NCI-H2227 treated with DMSO at 0.1 percent for 48 hours (cell line): Measurements from ENCODE around the gene RPH3AL.
A peak's percentile ranks its signal among the peaks of the same experiment; 100 is the strongest.
"Not testable (repeated sequence)": the region's sequence is repeated elsewhere in the genome, so short reads cannot be mapped to it uniquely, and the experiment has no call there.

Source experiments
- DNase-seq: peaks from one replicate; lab custom pipeline; 2025; lab: John Stamatoyannopoulos, UW

Gene RPH3AL

DNA sequence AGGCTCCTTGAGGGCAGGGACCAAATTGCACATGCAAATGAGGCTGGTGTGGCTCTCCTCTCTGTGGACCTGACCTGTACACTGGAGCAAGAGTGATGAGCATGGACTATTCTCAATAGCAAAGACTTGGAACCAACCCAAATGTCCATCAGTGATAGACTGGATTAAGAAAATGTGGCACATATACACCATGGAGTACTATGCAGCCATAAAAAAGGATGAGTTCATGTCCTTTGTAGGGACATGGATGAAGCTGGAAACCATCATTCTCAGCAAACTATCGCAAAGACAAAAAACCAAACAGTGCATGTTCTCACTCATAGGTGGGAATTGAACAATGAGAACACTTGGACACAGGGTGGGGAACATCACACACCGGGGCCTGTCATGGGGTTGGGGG is 128.0 kb downstream of the RPH3AL start:
- DNase-seq = not testable (repeated sequence)

DNA sequence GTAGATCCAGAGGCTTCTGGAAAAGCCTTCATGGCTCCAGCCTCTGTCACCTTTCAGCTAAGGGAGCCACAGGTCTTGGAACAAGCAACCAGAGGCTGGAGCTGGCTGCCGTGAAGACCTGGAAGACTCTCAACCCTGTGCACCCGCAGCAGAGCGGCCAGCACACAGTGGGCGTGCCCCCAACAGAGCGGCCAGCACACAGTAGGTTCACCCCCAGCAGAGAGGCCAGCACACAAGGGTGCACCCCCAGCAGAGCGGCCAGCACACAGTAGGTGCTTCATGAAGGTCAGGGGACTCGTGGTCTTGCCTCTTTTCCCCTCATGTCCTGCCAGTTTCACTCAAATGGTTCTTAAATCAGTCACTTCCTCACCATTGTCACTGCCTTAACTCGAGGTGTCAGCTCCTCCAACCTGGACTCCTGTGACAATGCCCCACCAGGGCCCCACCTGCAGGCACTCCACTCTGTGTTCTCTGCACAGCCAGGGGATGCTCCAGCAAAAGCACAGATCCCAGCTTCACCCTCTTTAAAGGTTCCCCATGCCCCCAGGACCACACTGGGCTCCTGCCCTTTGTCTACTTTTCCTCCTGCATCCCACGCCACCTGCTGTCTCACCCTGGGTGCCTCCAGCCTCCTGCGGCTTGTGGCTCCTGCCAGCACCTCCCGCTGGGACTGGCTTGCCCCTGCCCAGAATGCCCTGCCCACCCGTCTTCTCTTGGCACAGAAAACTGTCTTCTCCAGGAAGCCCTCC is 128.7 kb downstream of the RPH3AL start:
- DNase-seq = no peak

DNA sequence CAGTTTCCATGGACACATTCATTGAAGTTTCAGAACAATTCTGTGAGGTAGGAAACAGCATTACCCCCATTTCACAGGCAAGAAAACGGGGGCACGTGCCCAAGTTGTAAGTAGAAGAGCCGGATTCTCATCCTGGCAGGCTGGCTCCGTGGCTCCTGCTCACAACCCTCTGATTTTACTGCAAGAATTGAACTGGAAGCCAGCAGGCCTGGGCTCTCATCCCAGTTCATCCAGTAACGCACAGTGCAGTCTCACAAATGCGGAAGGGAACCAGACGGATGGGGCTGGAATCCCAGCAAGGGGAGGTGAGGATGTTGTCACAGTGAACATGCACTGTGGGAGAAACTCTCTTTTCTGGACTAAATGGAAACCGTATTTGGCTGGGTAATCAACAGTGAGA is 130.4 kb downstream of the RPH3AL start:
- no peak for DNase-seq

DNA sequence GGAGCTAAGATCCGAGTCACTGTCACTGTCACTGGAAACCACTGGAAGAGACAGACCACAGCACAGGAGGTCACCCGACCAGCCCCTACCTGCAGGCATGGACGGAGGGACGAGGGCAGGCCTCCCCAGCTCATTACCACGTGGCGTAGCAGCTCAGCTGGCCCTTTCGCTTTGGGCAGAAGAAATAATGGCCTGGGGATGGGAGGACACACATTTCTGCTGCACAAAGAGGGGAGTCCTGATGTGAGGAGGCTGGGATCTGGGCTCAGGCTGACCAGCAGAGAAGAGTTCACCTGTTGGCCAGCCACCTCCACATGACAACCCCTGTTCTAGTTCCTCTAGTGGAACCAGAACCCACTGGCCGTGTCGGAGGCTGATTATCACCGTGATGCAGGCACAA is 132.9 kb downstream of the RPH3AL start:
- DNase-seq = no peak

DNA sequence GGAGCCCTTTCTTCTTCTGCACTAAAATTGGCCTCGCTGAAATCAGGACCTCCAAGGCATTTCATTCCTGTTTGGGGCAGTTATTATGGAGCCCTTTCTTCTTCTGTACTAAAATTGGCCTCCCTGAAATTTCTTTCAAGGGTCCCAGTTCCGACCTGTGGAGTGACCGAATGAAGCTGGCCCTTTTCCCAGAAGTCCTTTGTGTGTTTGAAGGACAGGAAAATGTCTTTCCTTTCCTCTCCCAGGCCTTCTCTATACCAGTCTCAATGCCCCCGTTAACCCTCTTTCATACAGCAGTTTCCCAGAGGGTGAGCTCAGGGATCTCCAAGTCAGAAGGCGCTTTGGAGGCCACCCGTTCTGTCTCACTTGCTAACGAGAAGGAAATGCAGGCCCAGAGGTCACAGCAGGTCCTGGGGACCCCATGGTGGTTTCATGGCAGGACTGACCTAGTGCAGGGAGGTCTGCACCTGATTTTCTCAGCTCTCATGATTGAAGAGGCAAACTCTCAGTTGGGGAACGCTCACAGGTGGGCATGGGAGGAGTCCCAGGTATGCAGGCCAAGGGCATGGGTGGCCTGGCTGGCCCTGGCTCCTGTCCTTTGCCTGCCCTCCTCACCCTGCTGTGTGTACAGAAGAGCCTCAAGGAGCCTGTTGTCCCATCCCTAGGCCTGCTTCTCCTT is 134.0 kb downstream of the RPH3AL start:
- no peak for DNase-seq

DNA sequence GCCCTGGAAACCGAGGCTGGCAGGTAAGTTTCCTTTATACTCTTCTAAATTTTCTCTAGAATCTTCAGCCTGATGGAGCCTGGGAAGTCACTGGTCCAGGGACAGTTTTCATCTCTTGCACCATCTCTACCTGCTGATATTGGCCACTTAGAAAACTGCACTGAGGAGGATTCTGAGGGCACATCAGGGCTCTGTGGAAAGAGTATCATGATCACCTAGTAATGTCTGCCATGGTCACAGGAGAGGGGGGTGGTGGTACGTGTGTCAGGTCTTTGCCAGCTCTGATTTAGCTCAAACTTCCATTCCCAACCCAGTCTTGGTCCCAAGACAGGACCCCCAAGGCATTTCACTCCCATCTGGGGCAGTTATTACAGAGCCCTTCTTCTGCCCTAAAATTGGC is 136.0 kb downstream of the RPH3AL start:
- no peak for DNase-seq

DNA sequence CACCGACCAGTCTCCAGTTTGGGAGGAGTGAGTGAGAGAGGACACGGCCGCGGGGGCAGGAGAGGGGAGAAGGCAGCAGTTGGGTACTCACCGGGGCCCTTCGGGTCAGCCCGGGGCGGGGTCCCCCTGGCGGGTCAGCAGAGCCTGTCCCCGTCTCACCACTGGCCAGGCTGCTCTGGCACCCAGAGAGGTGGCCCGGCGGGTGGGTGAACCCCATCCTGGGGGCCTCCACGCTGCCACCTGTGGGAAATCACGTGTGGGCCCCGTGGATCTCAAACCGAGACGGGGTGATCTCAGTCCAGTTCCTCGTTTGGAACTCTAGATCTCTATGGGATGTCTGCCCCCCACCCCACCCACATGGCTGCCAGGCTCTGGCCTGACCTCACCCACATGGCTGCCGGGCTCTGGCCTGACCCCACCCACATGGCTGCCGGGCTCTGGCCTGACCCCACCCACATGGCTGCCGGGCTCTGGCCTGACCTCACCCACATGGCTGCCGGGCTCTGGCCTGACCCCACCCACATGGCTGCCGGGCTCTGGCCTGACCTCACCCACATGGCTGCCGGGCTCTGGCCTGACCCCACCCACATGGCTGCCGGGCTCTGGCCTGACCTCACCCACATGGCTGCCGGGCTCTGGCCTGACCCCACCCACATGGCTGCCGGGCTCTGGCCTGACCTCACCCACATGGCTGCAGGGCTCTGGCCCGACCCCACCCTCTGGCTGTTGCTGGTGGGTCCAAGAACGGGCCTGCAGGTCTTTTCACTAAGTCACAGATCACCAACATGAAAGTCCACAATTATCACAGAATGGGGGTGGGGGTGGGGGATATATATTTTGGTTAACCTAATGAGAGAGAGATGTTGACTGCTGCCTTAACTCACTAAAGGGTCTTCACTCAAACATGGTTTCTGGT is 136.8 kb downstream of the RPH3AL start:
- not testable (repeated sequence) for DNase-seq

DNA sequence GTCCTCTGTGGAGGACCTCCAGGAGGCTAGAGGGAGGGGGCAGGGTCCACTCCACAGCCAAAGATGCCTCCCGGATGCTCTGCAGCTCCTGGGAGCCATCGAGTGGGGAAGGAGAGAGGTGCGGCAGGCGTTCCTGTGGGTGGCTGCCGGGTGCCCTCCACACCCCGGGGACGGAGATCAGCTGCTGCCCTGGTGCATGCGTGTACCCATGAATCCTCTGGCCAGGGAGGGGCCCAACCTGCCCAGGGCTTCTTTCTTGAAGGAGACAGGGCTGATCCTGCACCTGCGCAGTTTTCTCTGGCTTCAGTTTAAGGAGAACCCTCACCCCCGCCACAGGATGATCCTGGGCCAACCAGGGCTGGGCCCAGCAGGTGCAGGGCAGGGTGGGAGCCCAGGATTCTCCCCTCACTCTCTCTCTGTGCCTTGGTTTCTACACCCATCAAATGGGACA is 137.7 kb downstream of the RPH3AL start:
- no peak for DNase-seq

DNA sequence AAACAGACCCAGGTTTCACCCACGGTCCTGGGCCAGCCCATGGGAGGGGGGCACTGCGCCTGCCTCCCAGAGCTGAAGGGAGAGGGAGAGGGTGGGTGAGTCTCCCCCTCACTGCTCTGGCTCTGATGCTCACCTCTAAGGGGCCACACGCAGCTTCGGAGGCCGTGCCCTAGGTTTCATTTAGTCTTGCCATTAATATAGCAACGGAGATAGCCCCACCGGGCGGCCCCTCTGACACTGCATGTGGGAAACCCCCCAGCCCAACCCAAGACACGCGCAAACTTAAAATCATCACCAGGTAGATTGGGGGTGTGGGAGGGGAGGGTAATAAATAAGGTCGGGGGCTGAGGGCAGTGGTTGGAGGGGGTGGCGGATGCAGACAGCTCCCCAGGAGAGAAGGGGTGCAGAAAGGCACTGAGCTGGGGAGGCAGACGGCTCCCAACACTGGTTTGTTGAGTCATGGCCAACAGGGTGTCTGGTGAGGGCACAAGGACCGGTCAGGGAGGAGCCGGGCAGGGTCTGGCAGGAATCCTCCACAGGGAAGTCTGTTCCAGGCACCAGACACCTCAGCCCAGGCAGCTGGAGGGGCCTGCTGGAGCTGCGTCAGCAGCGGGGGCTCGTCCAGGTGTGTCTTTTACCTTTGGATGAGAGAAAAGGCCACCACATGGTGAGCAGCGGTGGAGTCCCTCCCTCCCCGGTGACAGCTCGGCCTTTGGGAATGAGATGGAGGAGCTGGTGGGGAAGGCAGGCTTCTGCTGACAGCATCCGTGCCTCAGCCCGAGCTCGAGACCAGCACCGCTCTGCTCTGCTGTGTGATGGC is 139.1 kb downstream of the RPH3AL start:
- no peak for DNase-seq

DNA sequence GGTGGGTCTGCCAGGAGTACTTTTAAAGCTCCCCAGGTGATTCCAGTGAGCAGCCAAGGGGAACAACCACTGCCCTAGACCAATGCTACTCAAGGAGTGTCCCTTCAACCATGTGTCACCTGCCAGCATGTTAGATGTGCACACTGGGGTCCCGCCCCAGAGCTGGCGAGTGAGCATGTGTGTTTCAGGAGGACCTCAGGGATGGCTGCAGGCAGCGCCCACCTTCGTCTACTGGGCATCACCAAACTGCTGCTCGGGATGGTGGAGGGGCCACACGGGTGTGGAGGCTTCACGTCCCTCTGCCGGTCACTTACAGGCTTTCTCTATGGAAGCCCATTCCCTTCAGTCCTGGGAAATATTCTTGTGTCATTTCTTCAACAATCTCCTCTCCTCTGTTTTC is 142.2 kb downstream of the RPH3AL start:
- no peak for DNase-seq

DNA sequence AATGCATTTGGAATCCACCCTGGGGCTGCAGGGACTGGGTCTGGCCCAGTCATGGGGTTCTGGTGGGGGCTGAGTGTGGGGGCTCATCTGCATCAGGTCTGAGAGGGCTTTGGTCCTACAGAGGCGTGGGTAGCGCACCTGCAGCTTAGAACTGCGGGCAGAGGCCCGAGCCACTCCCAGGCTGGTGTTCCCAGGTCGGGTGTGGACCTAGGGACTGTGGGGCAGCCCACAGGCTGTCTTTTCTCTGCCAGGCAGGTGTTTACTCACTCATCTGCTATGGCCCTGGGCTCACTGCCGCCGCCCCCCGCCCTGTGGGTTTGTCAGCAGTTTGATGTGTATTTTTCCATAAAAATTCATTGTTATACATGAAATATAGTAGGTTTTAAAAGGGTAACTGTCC is 144.2 kb downstream of the RPH3AL start:
- no peak for DNase-seq

DNA sequence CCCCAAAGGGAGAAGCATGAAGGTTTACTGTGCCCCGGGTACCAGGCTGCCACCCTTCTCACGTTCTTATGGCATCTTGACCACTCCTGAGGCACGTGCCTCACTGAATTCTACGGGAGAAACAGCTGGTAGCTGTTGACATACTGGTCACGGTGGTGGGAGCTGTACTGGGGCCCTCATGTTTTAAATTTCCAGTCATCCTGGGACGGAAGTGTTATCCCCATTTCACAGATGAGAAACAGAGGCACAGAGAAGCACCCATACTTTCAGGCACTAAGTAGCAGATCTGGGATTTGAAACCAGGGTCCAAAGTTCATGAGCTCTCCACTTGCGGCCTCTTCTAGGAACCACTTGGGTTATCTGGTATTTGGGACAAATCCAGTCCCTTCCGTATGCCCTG is 144.8 kb downstream of the RPH3AL start:
- DNase-seq = no peak

DNA sequence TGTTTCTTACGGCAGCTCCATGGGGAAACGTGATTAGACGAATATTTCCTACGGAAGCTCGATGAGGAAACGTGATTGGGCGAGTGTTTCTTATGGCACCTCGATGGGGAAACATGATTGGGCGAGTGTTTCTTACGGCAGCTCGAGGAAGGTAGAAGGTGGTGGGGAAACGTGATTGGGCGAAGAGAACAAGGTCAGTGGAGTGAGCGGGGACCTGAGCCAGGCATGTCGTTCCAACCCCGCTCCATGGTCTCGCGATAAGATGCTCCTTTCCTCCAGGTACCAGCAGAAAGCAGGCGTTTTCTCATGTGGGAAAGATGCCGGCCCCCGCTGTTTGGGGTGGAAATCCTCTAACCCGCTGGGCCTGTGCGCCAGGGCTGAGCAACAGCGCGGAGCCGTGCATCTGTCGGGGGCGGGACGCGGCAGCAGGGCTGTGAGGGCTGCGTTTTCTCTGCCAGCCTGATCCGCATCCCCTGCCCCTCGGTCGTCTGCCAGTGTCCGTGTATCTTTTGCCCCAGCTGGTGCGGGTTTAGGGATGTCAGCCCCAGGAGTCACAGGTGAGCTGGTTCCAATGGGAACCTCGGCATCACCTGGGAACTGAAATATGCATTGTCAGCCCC is 145.6 kb downstream of the RPH3AL start:
- no peak for DNase-seq

DNA sequence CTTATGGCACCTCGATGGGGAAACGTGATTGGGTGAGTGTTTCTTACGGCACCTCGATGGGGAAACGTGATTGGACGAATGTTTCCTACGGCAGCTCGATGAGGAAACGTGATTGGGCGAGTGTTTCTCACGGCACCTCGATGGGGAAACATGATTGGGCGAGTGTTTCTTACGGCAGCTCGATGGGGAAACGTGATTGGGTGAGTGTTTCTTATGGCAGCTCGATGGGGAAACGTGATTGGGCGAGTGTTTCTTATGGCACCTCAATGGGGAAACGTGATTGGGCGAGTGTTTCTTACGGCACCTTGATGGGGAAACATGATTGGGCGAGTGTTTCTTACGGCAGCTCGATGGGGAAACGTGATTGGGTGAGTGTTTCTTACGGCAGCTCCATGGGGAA is 146.1 kb downstream of the RPH3AL start:
- not testable (repeated sequence) for DNase-seq

DNA sequence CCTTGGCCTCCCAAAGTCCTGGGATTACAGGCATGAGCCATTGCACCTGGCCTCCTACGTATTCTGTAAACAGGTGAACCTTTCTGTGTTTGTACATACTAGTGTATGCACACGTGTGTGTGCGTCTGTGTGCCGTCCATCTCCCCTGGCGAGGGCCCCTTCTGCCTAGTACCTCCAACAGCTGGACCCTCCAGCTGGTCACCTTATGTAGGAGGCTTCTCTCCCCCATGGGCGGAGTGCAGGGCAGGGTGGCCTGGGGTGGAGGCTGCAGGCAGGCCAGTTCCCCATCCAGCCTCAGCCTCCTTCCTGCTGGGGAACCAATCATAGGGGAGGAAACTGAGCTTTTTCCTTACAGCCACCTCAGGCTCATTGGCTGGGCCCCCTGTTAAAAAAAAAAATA is 146.8 kb downstream of the RPH3AL start:
- no peak for DNase-seq

DNA sequence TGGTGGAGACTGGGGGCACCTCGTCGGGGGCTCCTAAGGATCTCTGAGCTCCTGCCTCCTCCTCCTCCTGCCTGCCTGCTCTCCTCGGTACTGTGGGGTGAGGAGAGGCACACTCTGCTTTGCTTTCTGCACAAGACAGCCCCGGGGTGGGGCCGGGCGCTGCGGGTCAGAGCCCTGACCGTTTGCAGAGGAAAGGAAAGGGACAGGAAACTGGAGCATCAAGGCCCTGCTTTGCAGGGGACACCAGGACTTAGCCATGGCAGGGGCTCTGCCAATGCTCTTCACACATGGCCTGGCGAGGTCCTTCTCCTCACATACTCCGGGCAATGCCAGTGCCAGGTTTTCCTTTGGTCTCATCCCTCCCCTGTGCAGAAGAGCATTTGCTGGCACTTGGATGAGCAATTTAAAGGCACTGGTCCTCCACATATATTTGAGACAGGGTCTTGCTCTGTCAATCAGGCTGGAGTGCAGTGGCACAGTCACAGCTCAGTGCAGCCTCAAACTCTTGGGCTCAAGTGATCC is 147.4 kb downstream of the RPH3AL start:
- DNase-seq = peak; percentile 30

DNA sequence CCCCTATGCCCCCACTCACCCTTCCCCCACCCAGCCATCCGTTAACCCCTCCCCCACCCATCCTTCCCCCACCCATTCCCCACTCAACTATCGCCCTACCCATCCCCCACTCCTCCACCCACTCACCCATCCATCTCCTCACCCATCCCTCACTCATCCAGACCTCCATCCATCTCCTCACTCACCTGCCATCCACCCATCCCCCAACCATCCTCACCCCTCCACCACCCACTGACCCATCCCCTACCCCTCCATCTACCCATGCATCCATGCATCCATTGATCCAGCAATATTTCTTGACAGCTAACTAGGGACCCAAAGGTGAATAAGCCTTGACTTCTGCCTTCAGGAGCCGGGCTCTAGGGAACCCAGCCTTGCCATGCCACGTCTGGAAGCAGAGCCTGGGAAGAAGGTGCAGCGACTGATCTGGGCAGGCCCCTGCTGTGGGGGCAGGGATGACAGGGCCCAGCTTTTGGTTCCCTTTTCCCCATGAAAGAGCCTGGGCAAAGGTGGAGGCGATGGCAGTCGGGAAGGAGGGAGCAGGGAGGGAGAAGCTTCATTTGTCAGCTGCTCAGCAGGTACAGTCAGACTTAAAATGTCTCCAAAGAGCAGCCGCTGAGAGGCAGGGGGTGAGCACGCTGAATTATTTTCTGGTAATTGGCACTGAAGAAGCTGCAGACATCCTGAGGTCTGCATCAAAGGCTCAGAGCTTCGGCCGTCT is 148.0 kb downstream of the RPH3AL start:
- DNase-seq = no peak

DNA sequence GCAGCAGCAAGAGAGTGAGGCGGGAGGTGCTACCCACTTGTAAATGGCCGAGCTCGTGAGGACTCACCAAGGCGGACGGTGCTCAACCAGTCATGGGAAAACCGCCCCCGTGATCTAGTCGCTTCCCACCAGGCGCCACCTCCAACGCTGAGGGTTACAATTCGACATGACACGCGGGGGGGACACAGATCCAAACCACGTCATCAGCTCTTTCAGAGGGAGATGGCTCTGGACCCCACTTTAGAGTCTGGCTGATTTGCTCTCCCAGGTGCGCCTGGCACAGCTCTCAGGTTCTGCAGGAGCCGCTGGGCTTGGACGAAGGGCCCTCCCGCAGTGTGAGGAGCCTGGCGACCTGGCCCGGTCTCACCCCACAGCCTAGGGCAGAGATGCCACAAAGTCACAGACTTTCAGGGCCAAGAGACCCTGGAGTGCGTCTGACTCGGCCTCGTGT is 150.1 kb downstream of the RPH3AL start:
- no peak for DNase-seq

DNA sequence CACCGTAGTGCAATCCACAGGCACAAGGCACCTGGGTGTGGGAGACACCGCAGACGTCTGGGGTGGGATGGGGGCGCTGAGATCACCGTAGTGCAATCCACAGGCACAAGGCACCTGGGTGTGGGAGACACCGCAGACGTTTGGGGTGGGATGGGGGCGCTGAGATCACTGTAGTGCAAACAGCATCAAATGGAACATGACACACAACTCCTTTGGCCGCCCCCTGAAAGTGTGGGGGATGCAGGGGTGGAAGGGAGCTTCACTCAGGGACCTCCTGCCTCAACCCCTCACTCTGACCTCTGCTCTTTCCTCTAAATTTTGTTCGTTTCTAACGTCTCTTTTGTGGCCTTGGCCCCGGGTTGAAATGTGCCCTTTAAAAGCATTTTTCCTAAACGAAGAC is 150.9 kb downstream of the RPH3AL start:
- not testable (repeated sequence) for DNase-seq

DNA sequence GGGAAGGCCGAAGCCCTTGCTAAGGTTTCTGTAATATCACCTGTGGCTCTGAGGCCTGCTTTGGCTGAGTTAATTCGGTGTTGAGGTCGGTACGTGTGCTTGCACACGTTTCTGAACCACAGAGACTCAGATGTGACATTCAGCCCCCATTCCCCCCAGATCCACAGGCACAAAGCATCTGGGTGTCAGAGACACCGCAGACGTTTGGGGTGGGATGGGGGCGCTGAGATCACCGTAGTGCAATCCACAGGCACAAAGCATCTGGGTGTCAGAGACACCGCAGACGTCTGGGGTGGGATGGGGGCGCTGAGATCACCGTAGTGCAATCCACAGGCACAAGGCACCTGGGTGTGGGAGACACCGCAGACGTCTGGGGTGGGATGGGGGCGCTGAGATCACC is 151.3 kb downstream of the RPH3AL start:
- DNase-seq = not testable (repeated sequence)
